ENCODE measurements around the gene TRDMT1.
"Not testable (repeated sequence)": the region's sequence is repeated elsewhere in the genome, so short reads cannot be mapped to it uniquely, and the experiment has no call there.

Gene TRDMT1

GRCh38 chr10:17125206-17125893 lies 76.1 kb downstream of the TRDMT1 start:
- DNase-seq = no peak

GRCh38 chr10:17123961-17124360 lies 77.5 kb downstream of the TRDMT1 start:
- no peak for DNase-seq

- no peak for DNase-seq
Measured at GRCh38 chr10:17122726-17123661, 78.5 kb downstream of the TRDMT1 start.

GRCh38 chr10:17122052-17122451 lies 79.4 kb downstream of the TRDMT1 start:
- peak; percentile 41 for DNase-seq

GRCh38 chr10:17120694-17121093 lies 80.8 kb downstream of the TRDMT1 start:
- no peak for DNase-seq

- DNase-seq = no peak
Measured at GRCh38 chr10:17119845-17120244, 81.6 kb downstream of the TRDMT1 start.

- DNase-seq = no peak
Measured at GRCh38 chr10:17116193-17116592, 85.3 kb downstream of the TRDMT1 start.

- DNase-seq = no peak
Measured at GRCh38 chr10:17115683-17116082, 85.8 kb downstream of the TRDMT1 start.

- DNase-seq = not testable (repeated sequence)
Measured at GRCh38 chr10:17114878-17115444, 86.5 kb downstream of the TRDMT1 start.

GRCh38 chr10:17113889-17114540 lies 87.5 kb downstream of the TRDMT1 start:
- DNase-seq = no peak

- DNase-seq = no peak
Measured at GRCh38 chr10:17113346-17113745, 88.1 kb downstream of the TRDMT1 start.

- DNase-seq = no peak
Measured at GRCh38 chr10:17112566-17112965, 88.9 kb downstream of the TRDMT1 start.

GRCh38 chr10:17109475-17110207 lies 91.8 kb downstream of the TRDMT1 start:
- DNase-seq = no peak

GRCh38 chr10:17109046-17109445 lies 92.4 kb downstream of the TRDMT1 start:
- no peak for DNase-seq

GRCh38 chr10:17106991-17107390 lies 94.5 kb downstream of the TRDMT1 start:
- no peak for DNase-seq

GRCh38 chr10:17101910-17102266 lies 99.6 kb downstream of the TRDMT1 start:
- DNase-seq = no peak

- no peak for DNase-seq
Measured at GRCh38 chr10:17101257-17101909, 100.1 kb downstream of the TRDMT1 start.

GRCh38 chr10:17100586-17100985 lies 100.9 kb downstream of the TRDMT1 start:
- DNase-seq = no peak

GRCh38 chr10:17098012-17098411 lies 103.5 kb downstream of the TRDMT1 start:
- no peak for DNase-seq

Data from hematopoietic multipotent progenitor cell treated with erythropoietin and hydrocortisone succinate and interleukin-3 and kit ligand, for 6 days (in vitro differentiated cells).